Osteoblast (primary cell): ENCODE measurements around the gene OR2B3. TPM values are rescaled to one million over a fixed set of nuclear protein-coding genes. Genes with fewer than 3 reads are reported as not detected.

Source experiments
- DNase-seq: peaks from one replicate; pipeline ENCODE4 v3.0.0; 2011; ENCODE audit warnings: low spot score, mixed read lengths; ENCODE audit not compliant: insufficient read length; ENCODE audit errors: missing footprints
- H2AFZ ChIP-seq: 2 replicates; pipeline ENCODE4 v1.6.0; 2011; ENCODE audit warnings: mild to moderate bottlenecking, low read length
- H3K27ac ChIP-seq: 2 replicates; pipeline ENCODE4 v1.5.1; 2011; ENCODE audit warnings: mild to moderate bottlenecking, low read depth, low read length, moderate library complexity
- H3K27me3 ChIP-seq: 2 replicates; pipeline ENCODE4 v1.6.0; 2012; ENCODE audit warnings: mild to moderate bottlenecking, control low read depth, inconsistent platforms, low read length, moderate library complexity; ENCODE audit not compliant: insufficient read depth
- H3K36me3 ChIP-seq: 2 replicates; pipeline ENCODE4 v1.5.1; 2011; ENCODE audit warnings: mild to moderate bottlenecking, low read length, control low read depth, moderate library complexity; ENCODE audit not compliant: insufficient read depth
- H3K4me1 ChIP-seq: 2 replicates; pipeline ENCODE4 v1.5.1; 2011; ENCODE audit warnings: mild to moderate bottlenecking, low read length, control low read depth, moderate library complexity; ENCODE audit not compliant: insufficient read depth
- H3K4me2 ChIP-seq: 2 replicates; pipeline ENCODE4 v1.6.0; 2011; ENCODE audit warnings: mild to moderate bottlenecking, low read length; ENCODE audit not compliant: insufficient read depth
- H3K4me3 ChIP-seq: fragments of 200-600 bp; sonication (generic); 3 replicates; pipeline ENCODE4 v1.5.1; 2012; ENCODE audit warnings: mild to moderate bottlenecking, low read length, inconsistent platforms; ENCODE audit not compliant: insufficient read depth
- H3K79me2 ChIP-seq: 2 replicates; pipeline ENCODE4 v1.6.0; 2012; ENCODE audit warnings: mild to moderate bottlenecking, low read length, control low read depth, inconsistent platforms; ENCODE audit not compliant: insufficient read depth
- H3K9me3 ChIP-seq: 2 replicates; pipeline ENCODE4 v1.5.1; 2011; ENCODE audit warnings: low read depth, low read length, control low read depth
- H4K20me1 ChIP-seq: 2 replicates; pipeline ENCODE4 v1.6.0; 2012; ENCODE audit warnings: mild to moderate bottlenecking, low read length, control low read depth; ENCODE audit not compliant: insufficient read depth
- CTCF ChIP-seq: IDR thresholded peaks from 2 replicates; pipeline ENCODE4 v1.5.1; 2011; ENCODE audit warnings: mild to moderate bottlenecking, low read depth, low read length, moderate library complexity; ENCODE audit errors: extremely low read depth
- total RNA-seq: library from RNA; depleted of rRNA; stranded (reverse); fragments of >200 nt; gene quantifications from 2 replicates; pipeline ENCODE4 v1.2.3, GENCODE V29; 2012

OR2B3 gene
- total RNA-seq, 1 donor = not detected

DNA sequence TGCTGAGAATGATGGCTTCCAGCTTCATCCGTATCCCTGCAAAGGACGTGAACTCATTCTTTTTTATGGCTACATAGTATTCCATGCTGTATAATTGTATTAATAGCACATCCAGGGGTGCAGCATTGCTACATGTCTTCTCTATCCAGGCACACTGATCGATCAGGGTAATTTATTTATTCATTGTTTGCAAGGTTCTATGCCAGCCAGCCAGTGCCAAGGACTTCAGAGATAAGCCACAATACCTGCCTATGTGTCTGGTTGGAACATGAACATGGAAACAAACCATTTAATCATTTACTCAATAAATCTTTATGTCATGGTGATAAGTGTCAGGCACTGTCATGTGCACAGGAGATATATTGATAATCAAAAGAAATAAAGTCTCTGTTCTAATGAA, 5.8 kb upstream of the OR2B3 start:
- Histone ChIP-seq H2AFZ (no peak overlapping the region), H3K4me1 (no peaks in the 10 kb centered on the region), H3K36me3 (no peaks in the 10 kb centered on the region), H3K79me2 (no peaks in the 10 kb centered on the region), H3K4me2 (no peak overlapping the region), H3K27me3 (no peaks in the 10 kb centered on the region), H3K27ac (no peak overlapping the region), H3K4me3 (no peak overlapping the region), H3K9me3 (no peaks in the 10 kb centered on the region), H4K20me1 (no peaks in the 10 kb centered on the region)
- TF ChIP-seq CTCF = no peak
- no peak for DNase-seq

DNA sequence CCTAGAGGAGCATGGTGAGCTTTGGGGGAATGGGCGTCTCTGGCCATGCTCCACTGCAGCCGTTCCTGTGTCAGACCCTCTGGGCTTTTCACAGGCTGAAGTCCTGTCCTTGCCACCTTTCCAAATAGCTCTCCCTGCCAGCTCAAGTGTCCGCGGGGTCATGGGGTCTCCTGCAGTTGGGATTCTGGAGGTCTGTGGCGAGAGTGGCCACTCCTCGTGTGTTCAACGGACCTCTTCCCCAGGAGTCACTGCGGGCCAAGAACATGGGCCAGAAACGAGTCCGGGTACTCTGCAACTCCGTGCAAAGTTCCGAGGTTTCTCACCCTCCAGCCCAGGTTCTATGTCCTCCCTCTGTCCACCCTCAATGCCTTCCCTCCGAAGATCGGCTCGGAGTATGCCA, 4.7 kb downstream of the OR2B3 start:
- no peak overlapping the region for H3K27ac ChIP-seq
- H3K4me1 ChIP-seq = no peaks in the 10 kb centered on the region
- no peak overlapping the region for H3K4me3 ChIP-seq
- H3K9me3 ChIP-seq = no peaks in the 10 kb centered on the region
- no peak overlapping the region for H2AFZ ChIP-seq
- TF ChIP-seq CTCF = no peak
- no peaks in the 10 kb centered on the region for H3K27me3 ChIP-seq
- no peak overlapping the region for H3K4me2 ChIP-seq
- DNase-seq = no peak
- H3K79me2 ChIP-seq = no peaks in the 10 kb centered on the region
- H3K36me3 ChIP-seq = no peaks in the 10 kb centered on the region
- no peaks in the 10 kb centered on the region for H4K20me1 ChIP-seq

DNA sequence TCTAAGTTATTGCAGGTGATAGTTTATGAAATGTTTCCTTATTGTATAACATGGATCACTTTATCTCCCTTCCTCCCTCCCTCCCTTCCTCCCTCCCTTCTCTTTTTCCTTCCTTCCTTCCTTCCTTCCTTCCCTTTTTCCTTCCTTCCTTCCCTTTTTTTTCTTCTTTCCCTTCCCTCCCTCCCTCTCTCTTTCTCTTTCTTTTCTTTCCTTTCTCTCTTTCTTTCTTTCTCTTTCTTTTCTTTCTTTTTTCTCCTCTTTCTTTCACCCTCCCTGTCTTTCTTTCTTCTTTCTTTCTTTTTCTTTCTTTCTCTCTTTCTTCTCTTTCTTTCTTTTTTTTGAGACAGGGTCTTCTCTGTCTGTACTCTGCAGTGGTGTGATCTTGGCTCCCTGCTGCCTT, 5.8 kb downstream of the OR2B3 start:
- no peak for DNase-seq
- Histone ChIP-seq H3K36me3 (no peaks in the 10 kb centered on the region), H4K20me1 (no peaks in the 10 kb centered on the region), H3K4me1 (no peaks in the 10 kb centered on the region), H3K4me3 (no peak overlapping the region), H3K27me3 (no peaks in the 10 kb centered on the region), H3K4me2 (no peak overlapping the region), H2AFZ (no peak overlapping the region), H3K79me2 (no peaks in the 10 kb centered on the region), H3K9me3 (no peaks in the 10 kb centered on the region), H3K27ac (no peak overlapping the region)
- no peak for TF ChIP-seq CTCF

- Histone ChIP-seq H3K36me3 (no peaks in the 10 kb centered on the region), H3K4me3 (no peak overlapping the region), H2AFZ (no peak overlapping the region), H3K27ac (no peak overlapping the region), H3K4me1 (no peaks in the 10 kb centered on the region), H3K4me2 (no peak overlapping the region), H3K27me3 (no peaks in the 10 kb centered on the region), H3K79me2 (no peaks in the 10 kb centered on the region), H3K9me3 (no peaks in the 10 kb centered on the region), H4K20me1 (no peaks in the 10 kb centered on the region)
- DNase-seq = no peak
- TF ChIP-seq CTCF = no peak
Measured at GRCh38 chr6:29079203-29079602, 7.9 kb downstream of the OR2B3 start.
